Ishikawa (cell line): ENCODE measurements around the gene GNL3.

Experiments used
- CEBPB ChIP-seq: IDR thresholded peaks from 2 replicates; pipeline ENCODE4 v1.6.1; 2012
- CREB1 ChIP-seq: IDR thresholded peaks from 2 replicates; pipeline ENCODE4 v1.6.1; 2012; ENCODE audit warnings: low read depth
- EGR1 ChIP-seq: IDR thresholded peaks from 2 replicates; pipeline ENCODE4 v1.6.1; 2012
- EP300 ChIP-seq: IDR thresholded peaks from 2 replicates; pipeline ENCODE4 v1.6.1; 2012; ENCODE audit warnings: borderline replicate concordance
- FOXM1 ChIP-seq: IDR thresholded peaks from 2 replicates; pipeline ENCODE4 v1.6.1; 2012; ENCODE audit warnings: low read depth, borderline replicate concordance
- NFIC ChIP-seq: IDR thresholded peaks from 2 replicates; pipeline ENCODE4 v1.6.1; 2012
- RAD21 ChIP-seq: IDR thresholded peaks from 2 replicates; pipeline ENCODE4 v1.6.1; 2012; ENCODE audit warnings: low read depth
- TAF1 ChIP-seq: IDR thresholded peaks from 2 replicates; pipeline ENCODE4 v1.6.1; 2012; ENCODE audit warnings: low read depth, mild to moderate bottlenecking
- TCF12 ChIP-seq: IDR thresholded peaks from 2 replicates; pipeline ENCODE4 v1.6.1; 2012; ENCODE audit warnings: low read depth
- TEAD4 ChIP-seq: IDR thresholded peaks from 2 replicates; pipeline ENCODE4 v1.6.1; 2012
- YY1 ChIP-seq: IDR thresholded peaks from 2 replicates; pipeline ENCODE4 v1.6.1; 2012; ENCODE audit warnings: low read depth
- ZBTB7A ChIP-seq: IDR thresholded peaks from 2 replicates; pipeline ENCODE4 v1.6.1; 2012; ENCODE audit warnings: low read depth
- TF ChIP-seq, protein P1 (sequence below): IDR thresholded peaks from 2 replicates; pipeline ENCODE4 v1.6.1; 2012
- TF ChIP-seq, protein P2 (sequence below): IDR thresholded peaks from 2 replicates; pipeline ENCODE4 v1.6.1; 2012; ENCODE audit warnings: low read depth, mild to moderate bottlenecking
- TF ChIP-seq, protein P3 (sequence below): IDR thresholded peaks from 2 replicates; pipeline ENCODE4 v1.6.1; 2012

Gene GNL3

DNA sequence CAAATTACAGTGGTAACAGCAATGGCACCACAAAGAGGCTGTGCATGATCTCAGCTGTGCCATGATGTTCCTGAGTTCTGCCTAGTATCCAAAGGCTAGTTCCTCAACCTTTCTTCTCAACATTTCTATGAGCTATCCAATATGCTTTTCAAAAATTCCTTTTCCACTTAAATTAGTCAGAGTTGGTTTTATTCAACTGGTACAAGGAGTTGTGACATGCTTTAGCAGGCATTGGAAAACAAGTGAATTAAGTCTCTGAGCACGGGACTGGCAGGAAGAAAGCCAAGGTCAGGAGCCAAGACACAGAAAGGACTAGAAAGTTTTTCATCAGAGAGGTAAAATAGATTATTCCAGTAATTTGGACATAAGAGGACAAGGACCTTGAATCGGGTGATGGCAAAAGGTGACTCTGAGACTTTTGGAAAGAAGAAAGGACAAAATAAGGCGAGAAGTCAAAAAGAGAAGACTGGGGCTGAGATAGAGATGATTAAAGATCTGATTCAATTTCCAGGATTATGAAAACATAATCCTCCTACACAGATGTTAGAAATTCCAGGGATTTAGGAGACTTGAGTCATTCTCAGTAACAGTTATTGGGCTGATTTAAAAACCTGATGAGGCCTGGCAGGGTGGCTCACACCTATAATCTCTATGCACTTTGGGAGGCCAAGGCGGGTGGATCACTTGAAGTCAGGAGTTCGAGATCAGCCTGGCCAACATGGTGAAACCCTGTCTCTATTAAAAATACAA lies 36.2 kb upstream of the GNL3 start:
- TF ChIP-seq TAF1 (no peak), CEBPB (no peak), RAD21 (no peak), TEAD4 (no peak), EGR1 (no peak), CREB1 (no peak), EP300 (no peak), FOXM1 (no peak), TCF12 (no peak), YY1 (no peak), NFIC (no peak), ZBTB7A (no peak)
- TF ChIP-seq, protein P1, sequence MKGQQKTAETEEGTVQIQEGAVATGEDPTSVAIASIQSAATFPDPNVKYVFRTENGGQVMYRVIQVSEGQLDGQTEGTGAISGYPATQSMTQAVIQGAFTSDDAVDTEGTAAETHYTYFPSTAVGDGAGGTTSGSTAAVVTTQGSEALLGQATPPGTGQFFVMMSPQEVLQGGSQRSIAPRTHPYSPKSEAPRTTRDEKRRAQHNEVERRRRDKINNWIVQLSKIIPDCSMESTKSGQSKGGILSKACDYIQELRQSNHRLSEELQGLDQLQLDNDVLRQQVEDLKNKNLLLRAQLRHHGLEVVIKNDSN = no peak
- TF ChIP-seq, protein P2, sequence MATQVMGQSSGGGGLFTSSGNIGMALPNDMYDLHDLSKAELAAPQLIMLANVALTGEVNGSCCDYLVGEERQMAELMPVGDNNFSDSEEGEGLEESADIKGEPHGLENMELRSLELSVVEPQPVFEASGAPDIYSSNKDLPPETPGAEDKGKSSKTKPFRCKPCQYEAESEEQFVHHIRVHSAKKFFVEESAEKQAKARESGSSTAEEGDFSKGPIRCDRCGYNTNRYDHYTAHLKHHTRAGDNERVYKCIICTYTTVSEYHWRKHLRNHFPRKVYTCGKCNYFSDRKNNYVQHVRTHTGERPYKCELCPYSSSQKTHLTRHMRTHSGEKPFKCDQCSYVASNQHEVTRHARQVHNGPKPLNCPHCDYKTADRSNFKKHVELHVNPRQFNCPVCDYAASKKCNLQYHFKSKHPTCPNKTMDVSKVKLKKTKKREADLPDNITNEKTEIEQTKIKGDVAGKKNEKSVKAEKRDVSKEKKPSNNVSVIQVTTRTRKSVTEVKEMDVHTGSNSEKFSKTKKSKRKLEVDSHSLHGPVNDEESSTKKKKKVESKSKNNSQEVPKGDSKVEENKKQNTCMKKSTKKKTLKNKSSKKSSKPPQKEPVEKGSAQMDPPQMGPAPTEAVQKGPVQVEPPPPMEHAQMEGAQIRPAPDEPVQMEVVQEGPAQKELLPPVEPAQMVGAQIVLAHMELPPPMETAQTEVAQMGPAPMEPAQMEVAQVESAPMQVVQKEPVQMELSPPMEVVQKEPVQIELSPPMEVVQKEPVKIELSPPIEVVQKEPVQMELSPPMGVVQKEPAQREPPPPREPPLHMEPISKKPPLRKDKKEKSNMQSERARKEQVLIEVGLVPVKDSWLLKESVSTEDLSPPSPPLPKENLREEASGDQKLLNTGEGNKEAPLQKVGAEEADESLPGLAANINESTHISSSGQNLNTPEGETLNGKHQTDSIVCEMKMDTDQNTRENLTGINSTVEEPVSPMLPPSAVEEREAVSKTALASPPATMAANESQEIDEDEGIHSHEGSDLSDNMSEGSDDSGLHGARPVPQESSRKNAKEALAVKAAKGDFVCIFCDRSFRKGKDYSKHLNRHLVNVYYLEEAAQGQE = no peak
- TF ChIP-seq, protein P3, sequence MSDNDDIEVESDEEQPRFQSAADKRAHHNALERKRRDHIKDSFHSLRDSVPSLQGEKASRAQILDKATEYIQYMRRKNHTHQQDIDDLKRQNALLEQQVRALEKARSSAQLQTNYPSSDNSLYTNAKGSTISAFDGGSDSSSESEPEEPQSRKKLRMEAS = no peak

DNA sequence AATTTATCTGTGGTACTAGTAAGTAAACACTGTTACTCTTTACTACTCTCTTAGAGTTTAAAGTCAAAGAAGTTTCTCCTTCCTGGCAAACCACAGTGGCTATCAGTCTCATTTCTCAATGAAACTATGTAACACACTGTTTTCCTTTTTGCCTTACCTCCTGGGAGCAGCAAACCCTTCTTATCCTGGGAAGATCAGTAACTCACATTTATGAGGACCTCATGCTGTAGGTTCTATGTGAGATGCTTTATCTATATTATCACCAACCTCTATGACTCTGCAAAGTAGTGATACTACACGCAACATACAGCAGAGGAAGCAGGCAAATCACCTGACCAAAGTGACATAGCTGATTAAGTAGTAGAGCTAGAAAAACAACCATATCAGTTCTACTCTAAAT lies 35.4 kb upstream of the GNL3 start:
- TF ChIP-seq, protein P2 = no peak
- TF ChIP-seq CEBPB (no peak), CREB1 (no peak), FOXM1 (no peak), TAF1 (no peak), RAD21 (no peak), EGR1 (no peak), TCF12 (no peak), TEAD4 (no peak), YY1 (no peak), NFIC (no peak), ZBTB7A (no peak)
- TF ChIP-seq, protein P1 = no peak
- TF ChIP-seq, protein P3 = no peak

DNA sequence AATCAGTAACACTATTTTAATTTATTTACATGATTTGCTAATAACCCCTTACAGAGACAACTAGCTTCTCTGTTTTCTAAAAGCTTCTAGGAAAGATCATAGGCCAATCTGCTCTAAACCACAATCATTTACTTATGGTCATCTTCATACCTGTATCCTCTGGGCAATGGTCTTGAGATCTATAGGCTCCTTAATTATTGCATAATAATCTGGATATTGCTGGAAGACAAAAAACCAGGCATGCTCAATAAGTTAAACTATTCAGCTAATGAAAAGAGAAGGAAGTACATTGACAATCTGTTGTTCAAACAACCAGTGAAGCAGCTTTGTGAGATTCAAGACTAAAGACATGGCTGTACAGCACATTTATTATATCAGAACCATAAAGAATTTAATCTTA lies 34.2 kb upstream of the GNL3 start:
- no peak for TF ChIP-seq TCF12
- no peak for TF ChIP-seq YY1
- no peak for TF ChIP-seq RAD21
- TF ChIP-seq ZBTB7A = no peak
- TF ChIP-seq CEBPB = no peak
- TF ChIP-seq, protein P1 = no peak
- TF ChIP-seq TEAD4 = no peak
- TF ChIP-seq NFIC = no peak
- TF ChIP-seq FOXM1 = no peak
- TF ChIP-seq, protein P3 = no peak
- no peak for TF ChIP-seq TAF1
- no peak for TF ChIP-seq EP300
- TF ChIP-seq, protein P2 = no peak
- TF ChIP-seq EGR1 = no peak
- no peak for TF ChIP-seq CREB1
